Trophoblast cell (in vitro differentiated cells and primary cell): Measurements from ENCODE around the gene FAM20C.

Source experiments
- DNase-seq, 2 donors: peaks; one replicate each; pipeline ENCODE4 v3.0.0-alpha.2; 2016
- H2AFZ ChIP-seq: 2 replicates; pipeline ENCODE4 v1.6.1; 2013; ENCODE audit warnings: low read length, moderate library complexity, mild to moderate bottlenecking; ENCODE audit not compliant: insufficient read depth, poor library complexity
- H2AK5ac ChIP-seq: 2 replicates; pipeline ENCODE4 v1.6.1; 2013; ENCODE audit warnings: mild to moderate bottlenecking, low read length
- H2BK120ac ChIP-seq: 2 replicates; pipeline ENCODE4 v1.6.1; 2013; ENCODE audit warnings: low read length, mild to moderate bottlenecking, moderate library complexity; ENCODE audit not compliant: insufficient read depth, poor library complexity
- H2BK12ac ChIP-seq: 2 replicates; pipeline ENCODE4 v1.6.1; 2013; ENCODE audit warnings: mild to moderate bottlenecking, low read length, moderate library complexity
- H2BK5ac ChIP-seq: 2 replicates; pipeline ENCODE4 v1.6.1; 2013; ENCODE audit warnings: low read length, low read depth, moderate library complexity, mild to moderate bottlenecking; ENCODE audit not compliant: poor library complexity
- H3K14ac ChIP-seq: 2 replicates; pipeline ENCODE4 v1.6.1; 2013; ENCODE audit warnings: mild to moderate bottlenecking, low read length
- H3K18ac ChIP-seq: 2 replicates; pipeline ENCODE4 v1.6.1; 2013; ENCODE audit warnings: mild to moderate bottlenecking, low read length
- H3K23ac ChIP-seq: 2 replicates; pipeline ENCODE4 v1.6.1; 2013; ENCODE audit warnings: low read length
- H3K27ac ChIP-seq: 2 replicates; pipeline ENCODE4 v1.5.1; 2013; ENCODE audit warnings: low read depth, mild to moderate bottlenecking, inconsistent platforms, low read length, moderate library complexity
- H3K27me3 ChIP-seq: 2 replicates; pipeline ENCODE4 v1.6.1; 2013; ENCODE audit warnings: inconsistent platforms, mild to moderate bottlenecking, low read length, moderate library complexity; ENCODE audit not compliant: insufficient read depth
- H3K36me3 ChIP-seq, 2 experiments: 1 replicate in 1 of 2; 2 replicates in 1 of 2; pipeline ENCODE4 v1.6.1; 2013; ENCODE audit warnings: low read length in 2 of 2, mild to moderate bottlenecking in 2 of 2, moderate library complexity in 1 of 2; ENCODE audit not compliant: insufficient read depth in 2 of 2, control insufficient read depth in 1 of 2
- H3K4ac ChIP-seq: 2 replicates; pipeline ENCODE4 v1.6.1; 2013; ENCODE audit warnings: low read depth, mild to moderate bottlenecking, low read length, moderate library complexity
- H3K4me1 ChIP-seq, 2 experiments: 1 replicate in 1 of 2; 2 replicates in 1 of 2; pipeline ENCODE4 v1.6.1; 2013; ENCODE audit warnings: low read length in 2 of 2, mild to moderate bottlenecking in 2 of 2, moderate library complexity in 1 of 2; ENCODE audit not compliant: insufficient read depth in 2 of 2, control insufficient read depth in 1 of 2
- H3K4me2 ChIP-seq: 2 replicates; pipeline ENCODE4 v1.6.1; 2013; ENCODE audit warnings: inconsistent platforms, mild to moderate bottlenecking, low read length, moderate library complexity
- H3K4me3 ChIP-seq: 2 replicates; pipeline ENCODE4 v1.5.1; 2013; ENCODE audit warnings: mild to moderate bottlenecking, low read depth, low read length, inconsistent platforms
- H3K79me1 ChIP-seq: one replicate; pipeline ENCODE4 v1.6.1; 2013; ENCODE audit warnings: low read length
- H3K79me2 ChIP-seq: 2 replicates; pipeline ENCODE4 v1.6.1; 2013; ENCODE audit warnings: low read length, mild to moderate bottlenecking; ENCODE audit not compliant: control insufficient read depth, insufficient read depth, poor library complexity
- H3K9ac ChIP-seq: 2 replicates; pipeline ENCODE4 v1.6.1; 2013; ENCODE audit warnings: mild to moderate bottlenecking, low read length
- H3K9me3 ChIP-seq: 2 replicates; pipeline ENCODE4 v1.6.1; 2013; ENCODE audit warnings: low read depth, mild to moderate bottlenecking, control low read depth, inconsistent platforms, low read length; ENCODE audit not compliant: insufficient read depth
- H4K12ac ChIP-seq: 2 replicates; pipeline ENCODE4 v1.6.1; 2013; ENCODE audit warnings: low read depth, mild to moderate bottlenecking, low read length, moderate library complexity
- H4K8ac ChIP-seq: 2 replicates; pipeline ENCODE4 v1.6.1; 2013; ENCODE audit warnings: low read depth, mild to moderate bottlenecking, low read length, moderate library complexity
- H4K91ac ChIP-seq: one replicate; pipeline ENCODE4 v1.6.1; 2013; ENCODE audit warnings: low read depth, mild to moderate bottlenecking, low read length, moderate library complexity
- whole genome bisulfite sequencing: extraction: QIAGEN DNeasy Blood & Tissue Kit; methylation state at CpG from one replicate; pipeline ENCODE4 v1.1.7; 2013; ENCODE audit warnings: missing lambda C conversion rate; ENCODE audit not compliant: insufficient read length, insufficient coverage; ENCODE audit errors: extremely low coverage; 5-methylcytosine and 5-hydroxymethylcytosine counted together

The FAM20C gene

GRCh38 chr7:292226-292625, 99.9 kb downstream of the FAM20C start:
- Histone ChIP-seq H3K23ac (no peak overlapping the region), H4K8ac (no peak overlapping the region), H3K9me3 (peaks cover 10% of the 10 kb centered on the region), H3K4me3 (no peak overlapping the region), H3K4ac (no peak overlapping the region), H3K79me2 (no peaks in the 10 kb centered on the region), H2AFZ (no peak overlapping the region), H2BK5ac (no peak overlapping the region), H3K14ac (no peak overlapping the region), H3K18ac (no peak overlapping the region), H3K4me1 (no peaks in the 10 kb centered on the region), H2BK12ac (no peak overlapping the region), H4K91ac (no peak overlapping the region), H3K79me1 (no peaks in the 10 kb centered on the region), H4K12ac (no peak overlapping the region), H2BK120ac (no peak overlapping the region), H3K9ac (no peak overlapping the region), H3K36me3 (no peaks in the 10 kb centered on the region), H2AK5ac (no peak overlapping the region), H3K27me3 (peaks cover 26% of the 10 kb centered on the region), H3K27ac (no peak overlapping the region), H3K4me2 (no peak overlapping the region)
- no CpG with 5 or more reads among the region's 7 CpGs for WGBS
- DNase-seq, result no peak

- no peaks in the 10 kb centered on the region for H3K4me1 ChIP-seq
These were observed 100.5 kb downstream of the FAM20C start for GRCh38 chr7:292826-293225.

GRCh38 chr7:293681-294439, 101.5 kb downstream of the FAM20C start:
- H3K23ac ChIP-seq, result no peak overlapping the region
- no peak overlapping the region for H2AFZ ChIP-seq
- H2BK120ac ChIP-seq, result no peak overlapping the region
- H3K9me3 ChIP-seq, result peaks cover 8% of the 10 kb centered on the region
- H3K4me2 ChIP-seq, result no peak overlapping the region
- H3K27ac ChIP-seq, result no peak overlapping the region
- H2BK12ac ChIP-seq, result no peak overlapping the region
- H3K4me3 ChIP-seq, result no peak overlapping the region
- DNase-seq, result no peak
- H3K18ac ChIP-seq, result no peak overlapping the region
- H3K4me1 ChIP-seq, result no peaks in the 10 kb centered on the region
- no CpG with 5 or more reads among the region's 23 CpGs for WGBS
- H4K91ac ChIP-seq, result no peak overlapping the region
- no peak overlapping the region for H3K14ac ChIP-seq
- no peak overlapping the region for H2BK5ac ChIP-seq
- no peaks in the 10 kb centered on the region for H3K36me3 ChIP-seq
- no peak overlapping the region for H2AK5ac ChIP-seq
- peaks cover 23% of the 10 kb centered on the region for H3K27me3 ChIP-seq
- no peaks in the 10 kb centered on the region for H3K79me1 ChIP-seq
- no peaks in the 10 kb centered on the region for H3K79me2 ChIP-seq
- no peak overlapping the region for H4K12ac ChIP-seq
- no peak overlapping the region for H3K9ac ChIP-seq
- H3K4ac ChIP-seq, result no peak overlapping the region
- no peak overlapping the region for H4K8ac ChIP-seq

More at GRCh38 chr7:292826-293225, 100.5 kb downstream of the FAM20C start:
- Histone ChIP-seq H3K23ac (no peak overlapping the region), H2BK12ac (no peak overlapping the region), H3K27me3 (peaks cover 26% of the 10 kb centered on the region), H3K14ac (no peak overlapping the region), H3K36me3 (no peaks in the 10 kb centered on the region), H3K4me2 (no peak overlapping the region), H4K91ac (no peak overlapping the region), H3K79me2 (no peaks in the 10 kb centered on the region), H4K8ac (no peak overlapping the region), H3K9ac (no peak overlapping the region), H2AK5ac (no peak overlapping the region), H3K18ac (no peak overlapping the region), H2BK5ac (no peak overlapping the region), H2BK120ac (no peak overlapping the region), H4K12ac (no peak overlapping the region), H2AFZ (no peak overlapping the region), H3K79me1 (no peaks in the 10 kb centered on the region), H3K9me3 (peaks cover 10% of the 10 kb centered on the region), H3K27ac (no peak overlapping the region), H3K4me3 (no peak overlapping the region), H3K4ac (no peak overlapping the region)
- no CpG with 5 or more reads among the region's 15 CpGs for WGBS
- no peak for DNase-seq

GRCh38 chr7:294440-295154, 102.2 kb downstream of the FAM20C start:
- no CpG with 5 or more reads among the region's 25 CpGs for WGBS

More at GRCh38 chr7:294440-295154, 102.2 kb downstream of the FAM20C start:
- Histone ChIP-seq H2BK5ac (no peak overlapping the region), H4K8ac (no peak overlapping the region), H4K91ac (no peak overlapping the region), H3K79me2 (no peaks in the 10 kb centered on the region), H3K18ac (no peak overlapping the region), H2AFZ (no peak overlapping the region), H3K4me3 (no peak overlapping the region), H4K12ac (no peak overlapping the region), H3K9ac (no peak overlapping the region), H2BK12ac (no peak overlapping the region), H3K27me3 (peaks cover 15% of the 10 kb centered on the region), H3K79me1 (no peaks in the 10 kb centered on the region), H2BK120ac (no peak overlapping the region), H3K36me3 (no peaks in the 10 kb centered on the region), H3K4me2 (no peak overlapping the region), H2AK5ac (no peak overlapping the region), H3K4ac (no peak overlapping the region), H3K4me1 (no peaks in the 10 kb centered on the region), H3K14ac (no peak overlapping the region), H3K23ac (no peak overlapping the region), H3K27ac (no peak overlapping the region), H3K9me3 (peaks cover 8% of the 10 kb centered on the region)
- no peak for DNase-seq
